DND-41 (cell line): ENCODE results near the gene C7orf33.

Experiments used
- ATAC-seq: fragments of 200-7000 bp; cut with Tn5 transposase; 3 replicates; pipeline ENCODE4 v1.9.1; 2021; ENCODE audit warnings: low read depth; ENCODE audit not compliant: insufficient read depth
- DNase-seq: peaks from one replicate; pipeline ENCODE4 v3.0.0-alpha.2; 2020
- H2AFZ ChIP-seq: 2 replicates; pipeline ENCODE4 v1.6.0; 2012; ENCODE audit warnings: low read depth, low read length
- H3K27ac ChIP-seq: 2 replicates; pipeline ENCODE4 v1.5.1; 2012; ENCODE audit warnings: low read length, inconsistent platforms
- H3K27me3 ChIP-seq: fragments of 200-600 bp; sonication (generic); 2 replicates; pipeline ENCODE4 v1.6.0; 2012; ENCODE audit warnings: low read length, mild to moderate bottlenecking, inconsistent platforms; ENCODE audit not compliant: insufficient read depth, poor library complexity
- H3K36me3 ChIP-seq: 2 replicates; pipeline ENCODE4 v1.5.1; 2012; ENCODE audit warnings: low read length, inconsistent platforms; ENCODE audit not compliant: insufficient read depth
- H3K4me1 ChIP-seq: 2 replicates; pipeline ENCODE4 v1.5.1; 2012; ENCODE audit warnings: mild to moderate bottlenecking, low read length; ENCODE audit not compliant: insufficient read depth
- H3K4me2 ChIP-seq: 2 replicates; pipeline ENCODE4 v1.6.0; 2012; ENCODE audit warnings: mild to moderate bottlenecking, moderate library complexity, low read length, inconsistent platforms; ENCODE audit not compliant: insufficient read depth
- H3K4me3 ChIP-seq, 2 experiments: fragments of 200-600 bp in 1 of 2; shearing (Covaris generic) in 1 of 2; 2 replicates each; pipeline ENCODE4 v1.5.1; 2012 to 2016; ENCODE audit warnings: inconsistent platforms in 2 of 2, low read length in 2 of 2, mild to moderate bottlenecking in 2 of 2, low read depth in 1 of 2, moderate library complexity in 1 of 2
- H3K79me2 ChIP-seq: 2 replicates; pipeline ENCODE4 v1.6.0; 2012; ENCODE audit warnings: low read length, inconsistent platforms; ENCODE audit not compliant: insufficient read depth
- H3K9ac ChIP-seq: 2 replicates; pipeline ENCODE4 v1.6.0; 2012; ENCODE audit warnings: low read depth, mild to moderate bottlenecking, inconsistent platforms, low read length, moderate library complexity
- H3K9me3 ChIP-seq: 2 replicates; pipeline ENCODE4 v1.5.1; 2012; ENCODE audit warnings: low read length, moderate library complexity, mild to moderate bottlenecking, inconsistent platforms; ENCODE audit not compliant: insufficient read depth, severe bottlenecking
- H4K20me1 ChIP-seq: 2 replicates; pipeline ENCODE4 v1.6.0; 2012; ENCODE audit warnings: low read length; ENCODE audit not compliant: insufficient read depth
- EZH2 ChIP-seq: IDR thresholded peaks from 3 replicates; pipeline ENCODE4 v1.6.1; 2012; ENCODE audit warnings: borderline replicate concordance, low read depth, mild to moderate bottlenecking, moderate library complexity, low read length, inconsistent platforms; ENCODE audit not compliant: severe bottlenecking
- TF ChIP-seq, protein P1 (sequence below): IDR thresholded peaks from 2 replicates; pipeline ENCODE4 v1.5.1; 2012; ENCODE audit warnings: borderline replicate concordance, low read length, moderate library complexity, mild to moderate bottlenecking; ENCODE audit not compliant: poor library complexity, severe bottlenecking; ENCODE audit errors: extremely low read depth

C7orf33 gene, protein sequence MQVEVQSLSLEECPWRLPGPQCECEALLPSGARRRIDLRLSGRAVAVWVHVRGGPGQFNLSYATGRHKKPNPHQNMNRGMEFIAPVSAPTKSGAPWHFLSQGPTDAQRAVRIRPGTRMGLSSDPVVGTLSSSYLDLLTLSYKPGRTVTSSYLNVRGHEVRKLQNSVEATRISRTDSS

DNA sequence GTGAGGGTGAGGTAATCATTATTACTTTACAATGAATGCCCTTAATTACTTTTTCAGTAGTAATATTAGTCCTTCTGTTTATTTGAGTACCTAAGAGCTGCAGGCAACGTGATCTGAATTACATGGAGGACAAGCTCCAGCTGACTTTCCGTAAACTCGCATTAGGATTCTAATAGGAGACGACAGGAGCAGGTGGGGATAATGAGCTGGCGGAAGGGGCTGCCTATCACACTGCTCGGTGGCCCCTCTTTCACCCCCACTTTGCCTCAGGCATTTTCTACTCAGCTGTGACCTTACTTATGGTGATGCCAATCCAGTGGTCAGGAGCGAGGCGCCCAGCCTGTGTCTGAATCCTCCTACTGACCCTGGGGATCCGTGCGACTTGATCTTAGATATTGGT lies at the start of gene C7orf33:
Gene C7orf33, plus strand, starts transcription at position 296 of the 400 bp plus-strand sequence. CDS start 160 bp downstream, outside the sequence.
- no peaks in the 10 kb centered on the region; the same call in 1 of the 2 replicates for H4K20me1 ChIP-seq
- H3K4me3 ChIP-seq = no peak within 1 kb of the TSS
- H3K4me1 ChIP-seq = no peaks in the 10 kb centered on the region
- no peak within 1 kb of the TSS for H2AFZ ChIP-seq
- peaks cover 13% of the 10 kb centered on the region for H3K27me3 ChIP-seq
- TF ChIP-seq, protein P1, sequence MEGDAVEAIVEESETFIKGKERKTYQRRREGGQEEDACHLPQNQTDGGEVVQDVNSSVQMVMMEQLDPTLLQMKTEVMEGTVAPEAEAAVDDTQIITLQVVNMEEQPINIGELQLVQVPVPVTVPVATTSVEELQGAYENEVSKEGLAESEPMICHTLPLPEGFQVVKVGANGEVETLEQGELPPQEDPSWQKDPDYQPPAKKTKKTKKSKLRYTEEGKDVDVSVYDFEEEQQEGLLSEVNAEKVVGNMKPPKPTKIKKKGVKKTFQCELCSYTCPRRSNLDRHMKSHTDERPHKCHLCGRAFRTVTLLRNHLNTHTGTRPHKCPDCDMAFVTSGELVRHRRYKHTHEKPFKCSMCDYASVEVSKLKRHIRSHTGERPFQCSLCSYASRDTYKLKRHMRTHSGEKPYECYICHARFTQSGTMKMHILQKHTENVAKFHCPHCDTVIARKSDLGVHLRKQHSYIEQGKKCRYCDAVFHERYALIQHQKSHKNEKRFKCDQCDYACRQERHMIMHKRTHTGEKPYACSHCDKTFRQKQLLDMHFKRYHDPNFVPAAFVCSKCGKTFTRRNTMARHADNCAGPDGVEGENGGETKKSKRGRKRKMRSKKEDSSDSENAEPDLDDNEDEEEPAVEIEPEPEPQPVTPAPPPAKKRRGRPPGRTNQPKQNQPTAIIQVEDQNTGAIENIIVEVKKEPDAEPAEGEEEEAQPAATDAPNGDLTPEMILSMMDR = no peak
- no peak for TF ChIP-seq EZH2
- no peak within 1 kb of the TSS for H3K9ac ChIP-seq
- ATAC-seq (no peak), DNase-seq (no peak)
- H3K79me2 ChIP-seq = no peaks in the 10 kb centered on the region
- H3K27ac ChIP-seq = no peak within 1 kb of the TSS
- H3K36me3 ChIP-seq = no peaks in the 10 kb centered on the region
- no peak within 1 kb of the TSS for H3K4me2 ChIP-seq
- no peaks in the 10 kb centered on the region for H3K9me3 ChIP-seq

DNA sequence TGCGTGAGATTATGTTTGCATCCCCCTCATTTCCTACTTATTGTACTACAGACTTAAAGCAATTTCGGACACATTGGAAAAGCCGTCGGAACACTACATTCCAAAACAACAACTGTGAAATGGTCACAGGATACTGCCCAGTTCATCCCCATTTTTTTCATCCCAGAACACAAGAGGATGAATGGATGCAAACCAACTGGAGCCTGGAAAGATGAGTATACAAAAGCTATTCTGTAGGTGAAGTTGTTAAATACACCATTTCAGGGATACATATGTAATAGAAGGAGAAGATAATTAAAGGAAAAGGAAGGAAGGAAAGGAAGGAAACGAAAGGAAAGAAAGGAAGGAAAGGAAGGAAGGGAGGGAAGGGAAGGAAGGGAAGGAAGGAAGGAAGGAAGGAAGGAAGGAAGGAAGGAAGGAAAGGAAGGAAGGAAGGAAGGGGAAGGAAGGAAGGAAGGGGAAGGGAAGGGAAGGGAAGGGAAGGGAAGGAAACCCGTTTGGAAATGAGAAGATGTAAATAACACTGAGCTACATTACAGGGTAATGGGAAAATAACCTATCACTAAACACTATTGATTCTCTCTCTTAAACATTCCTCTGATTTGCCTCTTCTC lies 48.6 kb upstream of the C7orf33 start:
- no peak overlapping the region for H3K27ac ChIP-seq
- H4K20me1 ChIP-seq = no peaks in the 10 kb centered on the region
- no peak overlapping the region for H3K4me3 ChIP-seq
- no peak overlapping the region for H3K4me2 ChIP-seq
- no peaks in the 10 kb centered on the region for H3K36me3 ChIP-seq
- no peak for DNase-seq
- H3K4me1 ChIP-seq = no peaks in the 10 kb centered on the region
- H3K9ac ChIP-seq = no peak overlapping the region
- no peaks in the 10 kb centered on the region for H3K9me3 ChIP-seq
- TF ChIP-seq EZH2 = no peak
- TF ChIP-seq, protein P1 = no peak
- no peak overlapping the region for H2AFZ ChIP-seq
- ATAC-seq = no peak
- peaks cover 12% of the 10 kb centered on the region for H3K27me3 ChIP-seq
- no peaks in the 10 kb centered on the region for H3K79me2 ChIP-seq

DNA sequence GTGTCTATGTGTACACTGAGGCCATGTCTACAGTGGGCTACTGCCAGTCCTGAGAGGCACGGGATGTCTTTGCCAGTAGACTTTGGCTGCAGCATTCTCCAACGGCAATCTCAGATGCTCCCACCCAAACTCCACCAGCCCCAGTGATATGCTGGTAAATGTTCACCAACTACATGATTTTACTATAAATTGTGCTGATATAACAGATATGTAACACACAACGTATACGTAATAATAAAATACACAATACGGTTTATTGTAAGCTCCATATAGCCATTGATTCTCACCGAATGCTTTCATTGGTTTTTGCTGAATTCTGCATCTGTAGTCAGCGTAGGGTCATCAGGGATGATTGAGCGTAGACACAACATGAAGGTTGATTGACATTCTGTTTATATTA lies 47.3 kb upstream of the C7orf33 start:
- Histone ChIP-seq H2AFZ (no peak overlapping the region), H3K79me2 (no peaks in the 10 kb centered on the region), H4K20me1 (no peaks in the 10 kb centered on the region), H3K27ac (no peak overlapping the region), H3K4me2 (no peak overlapping the region), H3K36me3 (no peaks in the 10 kb centered on the region), H3K27me3 (peaks cover 6% of the 10 kb centered on the region), H3K9ac (no peak overlapping the region), H3K4me3 (no peak overlapping the region), H3K9me3 (no peaks in the 10 kb centered on the region), H3K4me1 (no peaks in the 10 kb centered on the region)
- DNase-seq (no peak), ATAC-seq (no peak)
- no peak for TF ChIP-seq EZH2
- TF ChIP-seq, protein P1 = no peak
